ENCODE results near the gene NUP133. TPM values are rescaled to one million over a fixed set of nuclear protein-coding genes. Genes with fewer than 3 reads are reported as not detected.

The NUP133 gene
- total RNA-seq, 2 donors from 2014 or later, result 67.8 to 68.4 TPM

DNA sequence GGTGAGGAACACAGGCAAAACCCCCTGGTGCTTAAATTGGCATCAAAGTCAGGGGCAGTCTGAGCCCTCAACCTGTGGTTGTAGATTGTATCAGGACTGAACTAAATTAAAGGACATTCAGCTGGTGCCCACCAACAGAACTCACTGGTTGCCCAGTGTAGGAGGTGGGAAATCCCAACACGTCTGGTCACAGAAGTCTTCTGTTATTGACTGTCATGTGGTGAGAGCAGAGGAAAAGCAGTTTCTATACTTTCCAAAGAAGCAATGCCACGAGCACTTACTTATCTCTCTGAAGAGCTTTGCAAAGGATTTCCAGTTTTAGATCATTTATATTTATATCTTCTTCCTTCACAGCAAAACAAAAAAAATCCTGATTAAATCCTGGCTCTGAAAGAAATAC is 59.3 kb downstream of the NUP133 start:
- 92% methylated on average over 2 of the region's 2 CpGs; no CpG with 5 or more reads in 1 of the 2 experiments for WGBS, 2 experiments (ENCODE audit: insufficient coverage in 1 of 2, insufficient read length in 1 of 2)
- no peak overlapping the region for H3K4me3 Mint-ChIP-seq
- H3K4me1 Mint-ChIP-seq, result no peaks in the 10 kb centered on the region
- no peak overlapping the region for H3K9ac ChIP-seq (ENCODE audit: extremely low read depth, low read length, poor library complexity, severe bottlenecking)
- H3K9me3 Mint-ChIP-seq, result no peaks in the 10 kb centered on the region
- H3K27ac ChIP-seq (ENCODE audit: low read depth, low read length), result no peak overlapping the region
- H3K4me1 ChIP-seq (ENCODE audit: control insufficient read depth, insufficient read depth, low read length), result no peaks in the 10 kb centered on the region
- H3K27me3 ChIP-seq (ENCODE audit: control insufficient read depth, insufficient read depth, low read length, poor library complexity, severe bottlenecking), result no peaks in the 10 kb centered on the region
- no peak overlapping the region for H3K27ac Mint-ChIP-seq
- no peaks in the 10 kb centered on the region for H3K9me3 ChIP-seq (ENCODE audit: control insufficient read depth, low read length)
- H3K4me3 ChIP-seq (ENCODE audit: low read length), result no peak overlapping the region
- peaks cover 79% of the 10 kb centered on the region for H3K36me3 ChIP-seq (ENCODE audit: control insufficient read depth, insufficient read depth, low read length)
- H3K27me3 Mint-ChIP-seq (ENCODE audit: insufficient read depth), result no peaks in the 10 kb centered on the region
- DNase-seq, result no peak
- H3K36me3 Mint-ChIP-seq (ENCODE audit: low read depth), result peaks cover 58% of the 10 kb centered on the region
- TF ChIP-seq, protein P1, sequence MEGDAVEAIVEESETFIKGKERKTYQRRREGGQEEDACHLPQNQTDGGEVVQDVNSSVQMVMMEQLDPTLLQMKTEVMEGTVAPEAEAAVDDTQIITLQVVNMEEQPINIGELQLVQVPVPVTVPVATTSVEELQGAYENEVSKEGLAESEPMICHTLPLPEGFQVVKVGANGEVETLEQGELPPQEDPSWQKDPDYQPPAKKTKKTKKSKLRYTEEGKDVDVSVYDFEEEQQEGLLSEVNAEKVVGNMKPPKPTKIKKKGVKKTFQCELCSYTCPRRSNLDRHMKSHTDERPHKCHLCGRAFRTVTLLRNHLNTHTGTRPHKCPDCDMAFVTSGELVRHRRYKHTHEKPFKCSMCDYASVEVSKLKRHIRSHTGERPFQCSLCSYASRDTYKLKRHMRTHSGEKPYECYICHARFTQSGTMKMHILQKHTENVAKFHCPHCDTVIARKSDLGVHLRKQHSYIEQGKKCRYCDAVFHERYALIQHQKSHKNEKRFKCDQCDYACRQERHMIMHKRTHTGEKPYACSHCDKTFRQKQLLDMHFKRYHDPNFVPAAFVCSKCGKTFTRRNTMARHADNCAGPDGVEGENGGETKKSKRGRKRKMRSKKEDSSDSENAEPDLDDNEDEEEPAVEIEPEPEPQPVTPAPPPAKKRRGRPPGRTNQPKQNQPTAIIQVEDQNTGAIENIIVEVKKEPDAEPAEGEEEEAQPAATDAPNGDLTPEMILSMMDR (conservative IDR thresholded peaks at IDR 0.05), result no peak

DNA sequence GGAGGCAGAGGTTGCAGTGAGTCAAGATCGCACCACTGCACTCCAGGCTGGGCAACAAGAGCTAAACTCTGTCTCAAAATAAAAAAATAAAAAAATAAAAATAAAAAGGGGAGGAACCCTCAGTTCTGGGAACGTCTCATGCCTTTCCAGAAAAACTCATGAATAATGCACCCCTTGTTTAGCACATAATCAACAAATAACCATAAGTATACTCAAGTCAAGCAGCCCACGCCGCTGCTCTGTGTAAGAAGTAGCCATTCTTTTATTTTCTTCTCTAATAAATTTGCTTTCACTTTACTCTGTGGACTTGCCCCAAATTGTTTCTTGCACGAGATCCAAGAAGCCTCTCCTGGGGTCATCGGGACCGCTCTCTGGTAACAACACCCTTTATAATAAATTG is 59.8 kb downstream of the NUP133 start:
- H3K36me3 Mint-ChIP-seq (ENCODE audit: low read depth), result peaks cover 58% of the 10 kb centered on the region
- no peaks in the 10 kb centered on the region for H3K9me3 ChIP-seq (ENCODE audit: control insufficient read depth, low read length)
- H3K27me3 Mint-ChIP-seq (ENCODE audit: insufficient read depth), result no peaks in the 10 kb centered on the region
- no peak overlapping the region for H3K4me3 ChIP-seq (ENCODE audit: low read length)
- TF ChIP-seq, protein P1 (conservative IDR thresholded peaks at IDR 0.05), result no peak
- H3K9me3 Mint-ChIP-seq, result no peaks in the 10 kb centered on the region
- DNase-seq, result no peak
- no peaks in the 10 kb centered on the region for H3K4me1 Mint-ChIP-seq
- H3K9ac ChIP-seq (ENCODE audit: extremely low read depth, low read length, poor library complexity, severe bottlenecking), result no peak overlapping the region
- H3K36me3 ChIP-seq (ENCODE audit: control insufficient read depth, insufficient read depth, low read length), result peaks cover 76% of the 10 kb centered on the region
- WGBS, 2 experiments (ENCODE audit: insufficient coverage in 1 of 2, insufficient read length in 1 of 2), result 96% methylated on average over 7 of the region's 7 CpGs; no CpG with 5 or more reads in 1 of the 2 experiments
- no peak overlapping the region for H3K27ac Mint-ChIP-seq
- no peaks in the 10 kb centered on the region for H3K4me1 ChIP-seq (ENCODE audit: control insufficient read depth, insufficient read depth, low read length)
- no peaks in the 10 kb centered on the region for H3K27me3 ChIP-seq (ENCODE audit: control insufficient read depth, insufficient read depth, low read length, poor library complexity, severe bottlenecking)
- no peak overlapping the region for H3K27ac ChIP-seq (ENCODE audit: low read depth, low read length)
- H3K4me3 Mint-ChIP-seq, result no peak overlapping the region

DNA sequence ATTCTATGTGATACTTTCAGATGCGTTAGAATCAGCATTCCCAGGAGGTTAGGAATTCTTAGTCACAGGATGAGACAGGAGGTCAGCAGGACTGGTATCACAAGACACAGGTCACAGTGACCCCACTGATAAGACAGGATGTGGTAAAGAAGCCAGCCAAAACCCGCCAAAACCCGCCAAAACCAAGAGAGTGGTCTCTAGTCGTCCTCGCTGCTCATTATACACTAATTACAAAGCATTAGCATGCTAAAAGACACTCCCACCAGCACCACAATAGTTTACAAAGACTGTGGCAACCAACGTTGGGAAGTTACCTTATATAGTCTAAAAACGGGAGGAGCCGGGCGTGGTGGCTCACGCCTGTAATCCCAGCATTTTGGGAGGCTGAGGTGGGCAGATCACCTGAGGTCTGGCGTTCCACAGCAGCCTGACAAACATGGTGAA is 60.3 kb downstream of the NUP133 start:
- no peak for DNase-seq
- Histone ChIP-seq H3K4me3 (ENCODE audit: low read length) (no peak overlapping the region), H3K36me3 (ENCODE audit: control insufficient read depth, insufficient read depth, low read length) (peaks cover 78% of the 10 kb centered on the region), H3K27ac (ENCODE audit: low read depth, low read length) (no peak overlapping the region), H3K27me3 (ENCODE audit: control insufficient read depth, insufficient read depth, low read length, poor library complexity, severe bottlenecking) (no peaks in the 10 kb centered on the region), H3K9ac (ENCODE audit: extremely low read depth, low read length, poor library complexity, severe bottlenecking) (no peak overlapping the region), H3K9me3 (ENCODE audit: control insufficient read depth, low read length) (no peaks in the 10 kb centered on the region), H3K4me1 (ENCODE audit: control insufficient read depth, insufficient read depth, low read length) (no peaks in the 10 kb centered on the region)
- Mint-ChIP-seq H3K27ac (no peak overlapping the region), H3K4me1 (no peaks in the 10 kb centered on the region), H3K9me3 (no peaks in the 10 kb centered on the region), H3K36me3 (ENCODE audit: low read depth) (peaks cover 60% of the 10 kb centered on the region), H3K27me3 (ENCODE audit: insufficient read depth) (no peaks in the 10 kb centered on the region), H3K4me3 (no peak overlapping the region)
- TF ChIP-seq, protein P1 (conservative IDR thresholded peaks at IDR 0.05), result no peak
- 90 to 94% methylated on average over 8 to 11 of the region's 11 CpGs for WGBS, 2 experiments (ENCODE audit: insufficient coverage in 1 of 2, insufficient read length in 1 of 2)

Data from endodermal cell (in vitro differentiated cells).